IMR-90 (cell line): Measurements from ENCODE around the gene TM4SF5.

Experiments
- CEBPB ChIP-seq: IDR thresholded peaks from 2 replicates; pipeline ENCODE4 v1.6.1; 2012; ENCODE audit warnings: low read depth, low read length, improper control_type of control experiment
- CHD1 ChIP-seq: IDR thresholded peaks from 2 replicates; pipeline ENCODE4 v1.6.1; 2012; ENCODE audit warnings: low read depth, low read length, improper control_type of control experiment
- MAZ ChIP-seq: IDR thresholded peaks from 2 replicates; pipeline ENCODE4 v1.6.1; 2012; ENCODE audit warnings: low read depth, mild to moderate bottlenecking, low read length, improper control_type of control experiment, moderate library complexity, borderline replicate concordance
- MXI1 ChIP-seq: IDR thresholded peaks from 2 replicates; pipeline ENCODE4 v1.6.1; 2012; ENCODE audit warnings: low read depth, mild to moderate bottlenecking, low read length, moderate library complexity, borderline replicate concordance
- NFE2L2 ChIP-seq: fragments of 150-350 bp; IDR thresholded peaks from 2 replicates; pipeline ENCODE4 v1.6.1; 2016; ENCODE audit warnings: low read depth, mild to moderate bottlenecking, low read length
- POLR2A ChIP-seq: IDR thresholded peaks from 2 replicates; pipeline ENCODE4 v1.6.1; 2012; ENCODE audit warnings: mild to moderate bottlenecking, low read depth, low read length
- RAD21 ChIP-seq: IDR thresholded peaks from 2 replicates; pipeline ENCODE4 v1.6.1; 2012; ENCODE audit warnings: low read length, improper control_type of control experiment
- RCOR1 ChIP-seq: IDR thresholded peaks from 2 replicates; pipeline ENCODE4 v1.6.1; 2012; ENCODE audit warnings: mild to moderate bottlenecking, low read length, improper control_type of control experiment; ENCODE audit not compliant: insufficient replicate concordance
- RFX5 ChIP-seq: IDR thresholded peaks from 2 replicates; pipeline ENCODE4 v1.8.0; 2012; ENCODE audit warnings: low read depth, mild to moderate bottlenecking, low read length, moderate library complexity
- SMC3 ChIP-seq: fragments of 150-350 bp; IDR thresholded peaks from 2 replicates; pipeline ENCODE4 v1.6.1; 2016; ENCODE audit warnings: low read depth, mild to moderate bottlenecking, antibody characterized with exemption, low read length, moderate library complexity
- TF ChIP-seq, protein P1 (sequence below): conservative IDR thresholded peaks from 2 replicates; pipeline ENCODE4 v1.5.1; 2012; ENCODE audit warnings: mild to moderate bottlenecking, low read depth, low read length, improper control_type of control experiment
- TF ChIP-seq, protein P2 (sequence below): fragments of 150-350 bp; IDR thresholded peaks from 2 replicates; pipeline ENCODE4 v1.6.1; 2017; ENCODE audit warnings: mild to moderate bottlenecking, antibody characterized with exemption, low read length, low read depth

DNA sequence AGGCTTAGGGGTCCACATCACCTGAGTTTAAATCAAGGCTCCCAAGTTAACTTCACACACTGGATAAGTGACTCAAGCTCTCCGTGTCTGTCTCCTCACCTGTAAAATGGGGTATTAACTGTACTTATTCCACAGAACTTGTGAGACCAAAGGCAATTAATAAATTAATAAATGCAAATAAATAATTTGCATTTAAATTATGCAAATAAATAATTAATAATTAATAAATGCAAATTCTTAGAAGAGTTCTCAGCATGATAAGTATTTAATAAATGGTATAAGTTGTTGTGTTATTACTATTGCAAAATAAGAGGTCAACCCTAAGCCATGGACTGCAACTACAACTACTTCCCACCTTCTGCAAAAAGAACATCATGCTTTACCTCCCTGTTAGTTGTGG lies 18.3 kb upstream of the TM4SF5 start:
- no peak for TF ChIP-seq MXI1
- TF ChIP-seq, protein P1, sequence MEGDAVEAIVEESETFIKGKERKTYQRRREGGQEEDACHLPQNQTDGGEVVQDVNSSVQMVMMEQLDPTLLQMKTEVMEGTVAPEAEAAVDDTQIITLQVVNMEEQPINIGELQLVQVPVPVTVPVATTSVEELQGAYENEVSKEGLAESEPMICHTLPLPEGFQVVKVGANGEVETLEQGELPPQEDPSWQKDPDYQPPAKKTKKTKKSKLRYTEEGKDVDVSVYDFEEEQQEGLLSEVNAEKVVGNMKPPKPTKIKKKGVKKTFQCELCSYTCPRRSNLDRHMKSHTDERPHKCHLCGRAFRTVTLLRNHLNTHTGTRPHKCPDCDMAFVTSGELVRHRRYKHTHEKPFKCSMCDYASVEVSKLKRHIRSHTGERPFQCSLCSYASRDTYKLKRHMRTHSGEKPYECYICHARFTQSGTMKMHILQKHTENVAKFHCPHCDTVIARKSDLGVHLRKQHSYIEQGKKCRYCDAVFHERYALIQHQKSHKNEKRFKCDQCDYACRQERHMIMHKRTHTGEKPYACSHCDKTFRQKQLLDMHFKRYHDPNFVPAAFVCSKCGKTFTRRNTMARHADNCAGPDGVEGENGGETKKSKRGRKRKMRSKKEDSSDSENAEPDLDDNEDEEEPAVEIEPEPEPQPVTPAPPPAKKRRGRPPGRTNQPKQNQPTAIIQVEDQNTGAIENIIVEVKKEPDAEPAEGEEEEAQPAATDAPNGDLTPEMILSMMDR, result no peak
- no peak for TF ChIP-seq MAZ
- no peak for TF ChIP-seq RAD21
- TF ChIP-seq POLR2A, result no peak
- no peak for TF ChIP-seq CEBPB
- no peak for TF ChIP-seq NFE2L2
- TF ChIP-seq, protein P2, sequence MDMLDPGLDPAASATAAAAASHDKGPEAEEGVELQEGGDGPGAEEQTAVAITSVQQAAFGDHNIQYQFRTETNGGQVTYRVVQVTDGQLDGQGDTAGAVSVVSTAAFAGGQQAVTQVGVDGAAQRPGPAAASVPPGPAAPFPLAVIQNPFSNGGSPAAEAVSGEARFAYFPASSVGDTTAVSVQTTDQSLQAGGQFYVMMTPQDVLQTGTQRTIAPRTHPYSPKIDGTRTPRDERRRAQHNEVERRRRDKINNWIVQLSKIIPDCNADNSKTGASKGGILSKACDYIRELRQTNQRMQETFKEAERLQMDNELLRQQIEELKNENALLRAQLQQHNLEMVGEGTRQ, result no peak
- no peak for TF ChIP-seq SMC3
- TF ChIP-seq RCOR1, result no peak
- no peak for TF ChIP-seq RFX5
- no peak for TF ChIP-seq CHD1
